ENCODE measurements around the gene CD164. TPM values are rescaled to one million over a fixed set of nuclear protein-coding genes. Genes with fewer than 3 reads are reported as not detected.

Gene CD164
- polyA plus RNA-seq, 3 donors, result 106 to 392 (median 272) TPM

DNA sequence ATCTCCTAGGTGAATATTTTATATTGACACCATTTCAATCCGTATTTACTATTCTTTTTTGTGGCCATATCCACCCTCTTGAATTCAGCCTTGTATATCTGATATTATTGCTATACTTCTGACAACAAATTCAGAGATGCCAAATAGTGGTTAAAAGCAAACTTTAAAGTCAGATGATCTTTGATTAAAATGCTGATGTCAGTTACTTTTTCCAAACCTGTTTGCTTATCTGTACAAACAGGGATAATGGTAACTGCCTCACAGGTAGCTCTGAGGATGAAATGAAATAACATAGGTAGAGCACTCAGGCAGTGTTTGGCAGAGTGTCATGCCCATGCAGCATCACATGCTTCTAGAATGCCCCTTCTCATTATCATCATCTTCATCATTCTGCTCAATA lies 38.9 kb upstream of the CD164 start:
- intact Hi-C loops (cut with micrococcal nuclease), result no loop called here
- no CpG with 5 or more reads among the region's 1 CpG for WGBS (ENCODE audit: insufficient coverage)
- H4K20me1 ChIP-seq (ENCODE audit: insufficient read depth, low read length), result no peaks in the 10 kb centered on the region

DNA sequence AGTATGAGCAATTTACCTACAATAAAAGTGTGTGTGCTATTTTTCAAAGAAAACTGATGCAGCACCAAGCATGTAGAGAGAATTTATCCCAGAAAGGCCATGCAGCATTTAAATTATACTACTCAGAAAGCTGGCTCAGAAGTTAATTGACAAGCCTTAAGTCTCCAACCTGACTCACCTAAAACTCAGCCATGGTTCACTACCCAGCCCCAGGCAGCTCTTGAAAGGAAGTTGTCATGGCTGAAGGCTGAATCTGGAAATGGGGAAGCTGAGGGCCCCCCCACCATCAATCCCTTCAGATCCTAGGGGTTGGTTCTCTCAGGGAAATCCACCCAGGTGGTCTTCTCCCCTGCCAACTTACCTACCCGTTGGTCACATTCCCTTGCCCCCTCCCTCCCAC lies 38.5 kb upstream of the CD164 start:
- no peak overlapping the region for H2AFZ ChIP-seq (ENCODE audit: insufficient read depth, low read depth, low read length, poor library complexity, severe bottlenecking)
- Mint-ChIP-seq H3K27ac (no peak overlapping the region), H3K9me3 (peaks cover 0 to 1% (median 0%) of the 10 kb centered on the region in 7 donors), H3K27me3 (ENCODE audit: low read depth in 3 of 3) (peaks cover 0 to 2% (median 0%) of the 10 kb centered on the region in 3 donors), H3K4me1 (no peaks in the 10 kb centered on the region), H3K36me3 (no peaks in the 10 kb centered on the region), H3K4me3 (no peak overlapping the region)
- no peaks in the 10 kb centered on the region for H3K9me3 ChIP-seq (replicated peaks in 1 of 2; ENCODE audit: control insufficient read depth in 1 of 2, insufficient read depth in 1 of 2, low read length in 2 of 2)
- intact Hi-C loops (cut with micrococcal nuclease), result no loop called here
- no peaks in the 10 kb centered on the region for H4K20me1 ChIP-seq (ENCODE audit: insufficient read depth, low read length)
- no peak overlapping the region for H3K4me2 ChIP-seq (replicated peaks; ENCODE audit: extremely low read depth, low read length, poor library complexity, severe bottlenecking)
- H3K36me3 ChIP-seq (replicated peaks in 1 of 2; ENCODE audit: control insufficient read depth in 1 of 2, insufficient read depth in 2 of 2, low read length in 2 of 2), result no peaks in the 10 kb centered on the region
- peak in 1 of 3 donors; percentile 21 for DNase-seq
- no peaks in the 10 kb centered on the region for H3K79me2 ChIP-seq (ENCODE audit: insufficient read depth, low read length)
- H3K9ac ChIP-seq (ENCODE audit: insufficient read depth, low read length, poor library complexity, severe bottlenecking), result no peak overlapping the region
- no CpG with 5 or more reads among the region's 1 CpG for WGBS (ENCODE audit: insufficient coverage)
- H3K4me3 ChIP-seq (replicated peaks in 1 of 3; ENCODE audit: low read depth in 2 of 3, low read length in 3 of 3), result no peak overlapping the region
- no peaks in the 10 kb centered on the region for H3K27me3 ChIP-seq (ENCODE audit: control insufficient read depth in 2 of 2, insufficient read depth in 2 of 2, low read length in 2 of 2)
- no peaks in the 10 kb centered on the region for H3K4me1 ChIP-seq (ENCODE audit: control insufficient read depth in 1 of 2, insufficient read depth in 2 of 2, low read length in 2 of 2)
- TF ChIP-seq, protein P1, sequence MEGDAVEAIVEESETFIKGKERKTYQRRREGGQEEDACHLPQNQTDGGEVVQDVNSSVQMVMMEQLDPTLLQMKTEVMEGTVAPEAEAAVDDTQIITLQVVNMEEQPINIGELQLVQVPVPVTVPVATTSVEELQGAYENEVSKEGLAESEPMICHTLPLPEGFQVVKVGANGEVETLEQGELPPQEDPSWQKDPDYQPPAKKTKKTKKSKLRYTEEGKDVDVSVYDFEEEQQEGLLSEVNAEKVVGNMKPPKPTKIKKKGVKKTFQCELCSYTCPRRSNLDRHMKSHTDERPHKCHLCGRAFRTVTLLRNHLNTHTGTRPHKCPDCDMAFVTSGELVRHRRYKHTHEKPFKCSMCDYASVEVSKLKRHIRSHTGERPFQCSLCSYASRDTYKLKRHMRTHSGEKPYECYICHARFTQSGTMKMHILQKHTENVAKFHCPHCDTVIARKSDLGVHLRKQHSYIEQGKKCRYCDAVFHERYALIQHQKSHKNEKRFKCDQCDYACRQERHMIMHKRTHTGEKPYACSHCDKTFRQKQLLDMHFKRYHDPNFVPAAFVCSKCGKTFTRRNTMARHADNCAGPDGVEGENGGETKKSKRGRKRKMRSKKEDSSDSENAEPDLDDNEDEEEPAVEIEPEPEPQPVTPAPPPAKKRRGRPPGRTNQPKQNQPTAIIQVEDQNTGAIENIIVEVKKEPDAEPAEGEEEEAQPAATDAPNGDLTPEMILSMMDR (IDR thresholded peaks at IDR 0.05), result no peak
- no peak overlapping the region for H3K27ac ChIP-seq (ENCODE audit: low read depth in 1 of 2, low read length in 2 of 2)

More for the DNA sequence above, 38.9 kb upstream of the CD164 start:
- DNase-seq, result no peak
- no peak overlapping the region for H3K27ac ChIP-seq (ENCODE audit: low read depth in 1 of 2, low read length in 2 of 2)
- peaks cover 0 to 2% (median 0%) of the 10 kb centered on the region in 3 donors for H3K27me3 Mint-ChIP-seq (ENCODE audit: low read depth in 3 of 3)
- no peak overlapping the region for H3K4me3 ChIP-seq (replicated peaks in 1 of 3; ENCODE audit: low read depth in 2 of 3, low read length in 3 of 3)
- H3K36me3 ChIP-seq (replicated peaks in 1 of 2; ENCODE audit: control insufficient read depth in 1 of 2, insufficient read depth in 2 of 2, low read length in 2 of 2), result no peaks in the 10 kb centered on the region
- TF ChIP-seq, protein P1 (IDR thresholded peaks at IDR 0.05), result no peak
- H3K9me3 ChIP-seq (replicated peaks in 1 of 2; ENCODE audit: control insufficient read depth in 1 of 2, insufficient read depth in 1 of 2, low read length in 2 of 2), result no peaks in the 10 kb centered on the region
- H3K4me3 Mint-ChIP-seq, result no peak overlapping the region
- H3K9ac ChIP-seq (ENCODE audit: insufficient read depth, low read length, poor library complexity, severe bottlenecking), result no peak overlapping the region
- no peaks in the 10 kb centered on the region for H3K4me1 ChIP-seq (ENCODE audit: control insufficient read depth in 1 of 2, insufficient read depth in 2 of 2, low read length in 2 of 2)
- H3K79me2 ChIP-seq (ENCODE audit: insufficient read depth, low read length), result no peaks in the 10 kb centered on the region
- H2AFZ ChIP-seq (ENCODE audit: insufficient read depth, low read depth, low read length, poor library complexity, severe bottlenecking), result no peak overlapping the region
- H3K36me3 Mint-ChIP-seq, result no peaks in the 10 kb centered on the region
- no peaks in the 10 kb centered on the region for H3K4me1 Mint-ChIP-seq
- no peak overlapping the region for H3K27ac Mint-ChIP-seq
- H3K9me3 Mint-ChIP-seq, result peaks cover 0 to 1% (median 0%) of the 10 kb centered on the region in 7 donors
- no peaks in the 10 kb centered on the region for H3K27me3 ChIP-seq (ENCODE audit: control insufficient read depth in 2 of 2, insufficient read depth in 2 of 2, low read length in 2 of 2)
- H3K4me2 ChIP-seq (replicated peaks; ENCODE audit: extremely low read depth, low read length, poor library complexity, severe bottlenecking), result no peak overlapping the region
